MM.1S (cell line): ENCODE measurements around the gene SEZ6L.

ENCODE experiments used
- DNase-seq: peaks from one replicate; pipeline ENCODE4 v3.0.0-alpha.2; 2015
- H2AFZ ChIP-seq: fragments of 300-600 bp; sonication (generic); 2 replicates; pipeline ENCODE4 v1.6.0; 2016; ENCODE audit warnings: antibody characterized with exemption, low read length
- H3F3A ChIP-seq: fragments of 300-600 bp; sonication (generic); 2 replicates; pipeline ENCODE4 v1.6.1; 2016; ENCODE audit warnings: mild to moderate bottlenecking, antibody characterized with exemption, low read length, moderate library complexity, mixed read lengths; ENCODE audit not compliant: insufficient read depth
- H3K27ac ChIP-seq: fragments of 300-600 bp; sonication (generic); 2 replicates; pipeline ENCODE4 v1.5.1; 2016; ENCODE audit warnings: mild to moderate bottlenecking, low read length
- H3K27me3 ChIP-seq: fragments of 300-600 bp; sonication (generic); replicated peaks from 2 replicates; pipeline ENCODE4 v1.6.0; 2016; ENCODE audit warnings: low read length; ENCODE audit not compliant: insufficient read depth
- H3K36me3 ChIP-seq: fragments of 300-600 bp; sonication (generic); replicated peaks from 2 replicates; pipeline ENCODE4 v1.6.1; 2016; ENCODE audit warnings: mild to moderate bottlenecking, low read length, mixed read lengths; ENCODE audit not compliant: insufficient read depth
- H3K4me1 ChIP-seq: fragments of 300-600 bp; sonication (generic); 2 replicates; pipeline ENCODE4 v1.6.1; 2016; ENCODE audit warnings: low read length, mixed read lengths
- H3K4me2 ChIP-seq: fragments of 300-600 bp; sonication (generic); 2 replicates; pipeline ENCODE4 v1.6.0; 2016; ENCODE audit warnings: low read depth, low read length
- H3K4me3 ChIP-seq: fragments of 300-600 bp; sonication (generic); 2 replicates; pipeline ENCODE4 v1.5.1; 2016; ENCODE audit warnings: low read length, mixed read lengths
- H3K79me2 ChIP-seq: fragments of 300-600 bp; sonication (generic); 2 replicates; pipeline ENCODE4 v1.6.1; 2016; ENCODE audit warnings: mixed run types, low read length, mixed read lengths
- H3K9ac ChIP-seq: fragments of 300-600 bp; sonication (generic); 2 replicates; pipeline ENCODE4 v1.6.1; 2016; ENCODE audit warnings: low read length, mixed read lengths
- H3K9me2 ChIP-seq: fragments of 300-600 bp; sonication (generic); replicated peaks from 2 replicates; pipeline ENCODE4 v1.6.1; 2016; ENCODE audit warnings: mild to moderate bottlenecking, low read length, mixed read lengths; ENCODE audit not compliant: insufficient read depth
- H3K9me3 ChIP-seq: fragments of 300-600 bp; sonication (generic); replicated peaks from 2 replicates; pipeline ENCODE4 v1.6.1; 2016; ENCODE audit warnings: mild to moderate bottlenecking, low read length, mixed read lengths; ENCODE audit not compliant: insufficient read depth
- H4K20me1 ChIP-seq: fragments of 300-600 bp; sonication (generic); 2 replicates; pipeline ENCODE4 v1.6.1; 2016; ENCODE audit warnings: mild to moderate bottlenecking, low read length, moderate library complexity, mixed read lengths; ENCODE audit not compliant: insufficient read depth
- EZH2 ChIP-seq: fragments of 300-600 bp; sonication (generic); optimal IDR thresholded peaks from 2 replicates; pipeline ENCODE3; 2017; ENCODE audit warnings: low read depth, mild to moderate bottlenecking, antibody characterized with exemption, low read length, mixed read lengths
- EZH2phosphoT487 ChIP-seq: fragments of 300-600 bp; sonication (generic); IDR thresholded peaks from 2 replicates; pipeline ENCODE4 v1.6.1; 2018; ENCODE audit warnings: antibody characterized with exemption, low read length
- TF ChIP-seq, protein P1 (sequence below): fragments of 300-600 bp; sonication (generic); IDR thresholded peaks from 2 replicates; pipeline ENCODE4 v1.5.1; 2016; ENCODE audit warnings: antibody characterized with exemption, low read length, mixed read lengths

Gene SEZ6L

DNA sequence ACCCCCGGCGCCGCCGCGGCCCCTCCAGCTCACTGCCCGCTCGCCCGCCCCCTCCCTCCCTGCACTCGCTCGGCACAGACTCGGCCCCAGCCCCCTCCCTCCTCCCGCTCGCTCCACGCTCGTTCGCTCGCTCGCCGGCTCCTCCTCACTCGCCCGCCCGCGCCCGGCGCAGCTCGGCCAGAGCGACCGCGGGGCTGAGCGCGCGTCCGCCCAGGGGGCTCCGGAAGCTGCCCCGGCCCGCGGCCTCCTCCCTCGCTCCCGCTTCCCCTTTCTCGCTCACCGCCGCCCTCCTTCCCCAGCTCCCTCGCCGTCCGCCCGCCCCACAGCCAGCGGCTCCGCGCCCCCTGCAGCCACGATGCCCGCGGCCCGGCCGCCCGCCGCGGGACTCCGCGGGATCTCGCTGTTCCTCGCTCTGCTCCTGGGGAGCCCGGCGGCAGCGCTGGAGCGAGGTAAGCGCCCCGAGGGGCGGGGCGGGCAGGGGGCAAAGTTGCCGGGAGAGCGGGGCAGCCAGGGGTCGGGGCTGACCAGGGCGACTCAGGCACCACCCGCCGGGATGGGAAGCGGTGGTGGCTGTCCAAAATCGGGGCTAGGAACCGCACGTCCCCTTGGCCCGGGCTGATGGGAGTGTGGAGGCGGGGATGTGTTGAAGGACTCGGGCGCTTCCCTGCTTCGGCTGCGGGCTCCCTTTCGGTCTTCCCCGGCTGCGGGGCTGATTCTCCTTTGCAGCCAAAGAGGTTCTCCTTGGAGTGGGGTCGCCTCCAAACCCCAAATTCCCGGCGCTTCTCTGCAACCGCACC, at the start of gene SEZ6L:
SEZ6L (plus strand) TSS at position 148 of the 797 bp plus-strand sequence; CDS start at position 356, 208 bp downstream.
- no peak for TF ChIP-seq EZH2
- TF ChIP-seq, protein P1, sequence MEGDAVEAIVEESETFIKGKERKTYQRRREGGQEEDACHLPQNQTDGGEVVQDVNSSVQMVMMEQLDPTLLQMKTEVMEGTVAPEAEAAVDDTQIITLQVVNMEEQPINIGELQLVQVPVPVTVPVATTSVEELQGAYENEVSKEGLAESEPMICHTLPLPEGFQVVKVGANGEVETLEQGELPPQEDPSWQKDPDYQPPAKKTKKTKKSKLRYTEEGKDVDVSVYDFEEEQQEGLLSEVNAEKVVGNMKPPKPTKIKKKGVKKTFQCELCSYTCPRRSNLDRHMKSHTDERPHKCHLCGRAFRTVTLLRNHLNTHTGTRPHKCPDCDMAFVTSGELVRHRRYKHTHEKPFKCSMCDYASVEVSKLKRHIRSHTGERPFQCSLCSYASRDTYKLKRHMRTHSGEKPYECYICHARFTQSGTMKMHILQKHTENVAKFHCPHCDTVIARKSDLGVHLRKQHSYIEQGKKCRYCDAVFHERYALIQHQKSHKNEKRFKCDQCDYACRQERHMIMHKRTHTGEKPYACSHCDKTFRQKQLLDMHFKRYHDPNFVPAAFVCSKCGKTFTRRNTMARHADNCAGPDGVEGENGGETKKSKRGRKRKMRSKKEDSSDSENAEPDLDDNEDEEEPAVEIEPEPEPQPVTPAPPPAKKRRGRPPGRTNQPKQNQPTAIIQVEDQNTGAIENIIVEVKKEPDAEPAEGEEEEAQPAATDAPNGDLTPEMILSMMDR = no peak
- no peak for TF ChIP-seq EZH2phosphoT487
- Histone ChIP-seq H2AFZ (no peak within 1 kb of the TSS), H3K4me3 (no peak within 1 kb of the TSS)

DNA sequence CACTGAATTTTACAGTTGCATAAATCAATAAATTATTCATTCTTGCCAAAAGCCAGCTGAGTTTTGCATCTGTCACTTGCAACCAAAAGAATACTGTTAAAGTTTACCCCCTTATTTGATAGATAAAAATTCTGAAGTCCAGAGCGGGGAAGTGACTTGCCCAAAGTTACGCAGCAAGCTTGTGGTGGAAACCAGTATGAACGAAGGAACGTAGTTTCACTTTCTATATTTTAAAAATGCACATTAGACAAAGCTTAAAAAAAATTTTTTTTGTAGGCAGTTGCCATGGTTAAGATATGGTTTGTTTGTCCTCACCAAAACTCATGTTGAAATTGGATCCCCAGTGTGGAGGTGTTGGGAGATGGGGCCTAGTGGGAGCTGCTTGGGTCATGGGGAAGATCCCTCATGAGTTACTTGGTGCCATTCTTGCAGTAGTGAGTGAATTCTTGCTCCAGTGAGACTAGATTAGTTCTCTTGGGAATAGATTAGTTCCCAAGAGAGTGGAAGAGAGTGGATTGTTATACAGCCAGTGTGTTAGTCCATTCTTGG, 46.3 kb upstream of the SEZ6L start:
- no peak overlapping the region for H3K4me3 ChIP-seq
- no peak for TF ChIP-seq EZH2phosphoT487
- TF ChIP-seq, protein P1 = no peak
- no peak for TF ChIP-seq EZH2
- H3K27me3 ChIP-seq = peaks cover 44% of the 10 kb centered on the region
- no peaks in the 10 kb centered on the region for H4K20me1 ChIP-seq
- H3K4me2 ChIP-seq = peak overlapping the region; percentile 36; the same call in 1 of the 2 replicates
- peak overlapping the region; percentile 14; the same call in 1 of the 2 replicates for H3K27ac ChIP-seq
- no peaks in the 10 kb centered on the region for H3F3A ChIP-seq
- no peak overlapping the region for H3K9ac ChIP-seq
- H2AFZ ChIP-seq = no peak overlapping the region
- no peaks in the 10 kb centered on the region for H3K36me3 ChIP-seq
- no peaks in the 10 kb centered on the region for H3K79me2 ChIP-seq
- H3K9me2 ChIP-seq = no peaks in the 10 kb centered on the region
- peak; percentile 52 for DNase-seq
- no peaks in the 10 kb centered on the region for H3K4me1 ChIP-seq
- no peaks in the 10 kb centered on the region for H3K9me3 ChIP-seq

More for the DNA sequence above, at the start of gene SEZ6L:
- Histone ChIP-seq H3K9me2 (no peaks in the 10 kb centered on the region), H3K27me3 (peaks cover 62% of the 10 kb centered on the region), H3F3A (no peaks in the 10 kb centered on the region), H4K20me1 (no peaks in the 10 kb centered on the region), H3K9me3 (no peaks in the 10 kb centered on the region), H3K36me3 (no peaks in the 10 kb centered on the region), H3K4me2 (no peak within 1 kb of the TSS), H3K4me1 (no peaks in the 10 kb centered on the region), H3K27ac (no peak within 1 kb of the TSS), H3K9ac (no peak within 1 kb of the TSS), H3K79me2 (no peaks in the 10 kb centered on the region)
- no peak for DNase-seq

DNA sequence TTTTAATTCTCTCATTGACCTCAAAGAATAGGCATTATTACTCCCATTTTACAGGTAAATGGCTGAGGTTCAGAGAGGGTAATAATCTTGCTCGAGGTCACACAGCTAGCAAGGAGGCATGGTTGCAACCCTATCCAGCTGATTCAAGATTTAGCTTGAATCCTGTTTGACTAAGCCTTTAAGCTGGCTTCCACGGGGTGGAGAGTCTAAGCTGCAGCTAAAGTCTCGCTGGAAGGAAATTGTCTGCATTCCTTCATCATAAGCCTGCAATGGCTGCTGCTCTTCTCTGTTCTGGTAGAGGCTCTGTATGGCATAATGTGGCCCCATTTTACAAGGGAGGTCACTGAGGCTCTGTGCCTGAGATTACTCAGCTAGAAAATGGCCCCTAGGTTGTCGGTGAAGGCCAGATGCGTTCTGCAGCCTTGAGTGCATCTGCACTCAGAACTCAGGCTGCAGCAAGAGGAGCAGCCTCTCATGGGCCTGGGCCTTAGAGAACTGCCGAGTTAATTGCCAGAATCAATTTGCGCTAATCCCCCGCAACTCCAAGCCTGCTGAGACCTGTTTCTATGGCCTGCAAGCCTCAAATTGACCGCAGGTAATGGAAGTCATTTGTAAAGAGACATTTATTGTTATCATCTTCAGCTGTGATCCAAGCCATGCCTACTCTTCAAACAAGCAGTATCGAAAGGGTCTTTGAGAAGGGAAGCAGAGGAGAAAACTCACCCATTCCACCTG, 44.1 kb upstream of the SEZ6L start:
- DNase-seq = no peak
- H3K4me2 ChIP-seq = no peak overlapping the region
- no peaks in the 10 kb centered on the region for H3K9me3 ChIP-seq
- H3K9ac ChIP-seq = no peak overlapping the region
- no peak overlapping the region for H2AFZ ChIP-seq
- no peaks in the 10 kb centered on the region for H3K36me3 ChIP-seq
- no peaks in the 10 kb centered on the region for H3K4me1 ChIP-seq
- H3K27ac ChIP-seq = no peak overlapping the region
- TF ChIP-seq EZH2 = no peak
- TF ChIP-seq, protein P1 = no peak
- no peak for TF ChIP-seq EZH2phosphoT487
- H3K27me3 ChIP-seq = peaks cover 38% of the 10 kb centered on the region
- H3K4me3 ChIP-seq = no peak overlapping the region
- H3K9me2 ChIP-seq = no peaks in the 10 kb centered on the region
- no peaks in the 10 kb centered on the region for H3K79me2 ChIP-seq
- H4K20me1 ChIP-seq = no peaks in the 10 kb centered on the region
- no peaks in the 10 kb centered on the region for H3F3A ChIP-seq
